Activated T-cell treated with anti-CD3 and anti-CD28 coated beads for 1 hour (primary cell): Measurements from ENCODE around the gene EDEM3.

Source experiments
- DNase-seq: peaks from one replicate; pipeline ENCODE4 v3.0.0-alpha.2; 2020; ENCODE audit warnings: low read depth

Gene EDEM3

DNA sequence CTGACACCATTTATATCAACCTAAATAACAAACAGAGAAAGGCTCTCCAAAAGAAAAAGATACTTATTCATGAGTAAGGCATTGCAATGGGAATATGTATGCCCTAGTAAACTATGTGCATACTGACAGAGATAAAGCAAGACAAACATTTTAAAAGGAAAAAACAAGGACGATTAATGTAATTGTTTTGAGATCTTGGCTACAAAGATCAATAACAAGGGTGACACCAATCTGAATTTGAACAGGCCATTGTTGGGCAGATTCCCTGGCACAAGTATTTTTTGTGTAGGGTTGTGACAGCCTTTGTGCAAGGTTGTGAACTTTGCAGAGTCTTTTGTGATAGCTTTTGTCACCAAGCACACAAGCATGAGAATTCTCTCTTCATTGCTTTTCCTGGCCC lies 85.3 kb downstream of the EDEM3 start:
- no peak for DNase-seq

DNA sequence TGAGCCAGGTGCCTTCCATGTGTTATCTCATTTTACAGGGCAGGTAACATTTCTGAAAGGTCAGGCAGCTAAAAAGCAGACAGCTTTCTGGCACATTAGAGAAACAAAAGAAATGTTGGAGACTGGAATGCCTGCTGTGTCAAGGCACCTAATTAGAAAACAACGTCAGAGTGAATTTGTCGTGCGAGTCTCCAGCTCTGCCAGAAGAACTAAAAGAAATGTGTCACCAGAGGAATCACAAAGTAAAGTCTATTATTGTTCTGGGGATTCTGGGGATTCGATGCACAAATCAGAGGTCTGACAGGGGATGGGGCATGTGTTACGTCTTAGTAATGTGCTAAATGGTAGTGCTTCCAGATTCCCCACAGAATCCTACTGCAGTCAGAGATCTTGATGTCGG lies 89.3 kb downstream of the EDEM3 start:
- no peak for DNase-seq

DNA sequence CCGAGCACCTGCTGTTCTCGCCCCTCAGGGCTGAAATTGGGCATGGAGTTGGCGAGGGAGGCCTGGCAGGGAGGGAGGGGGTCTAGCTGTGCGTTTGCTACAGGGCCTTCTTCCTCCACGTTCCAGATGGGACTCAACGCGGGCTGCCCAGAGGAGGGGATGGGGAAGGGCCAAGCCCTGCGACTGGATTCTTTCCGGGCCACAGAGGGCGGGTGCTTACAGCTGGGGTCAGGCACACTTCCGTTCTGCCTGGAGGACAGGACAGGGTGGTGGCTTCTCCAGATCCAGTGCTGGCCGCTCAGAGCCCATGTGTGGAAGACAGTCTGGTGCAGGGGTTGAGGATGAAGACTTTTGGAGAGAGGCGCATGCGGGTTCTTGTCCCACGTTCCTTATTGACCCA lies 90.0 kb downstream of the EDEM3 start:
- no peak for DNase-seq

DNA sequence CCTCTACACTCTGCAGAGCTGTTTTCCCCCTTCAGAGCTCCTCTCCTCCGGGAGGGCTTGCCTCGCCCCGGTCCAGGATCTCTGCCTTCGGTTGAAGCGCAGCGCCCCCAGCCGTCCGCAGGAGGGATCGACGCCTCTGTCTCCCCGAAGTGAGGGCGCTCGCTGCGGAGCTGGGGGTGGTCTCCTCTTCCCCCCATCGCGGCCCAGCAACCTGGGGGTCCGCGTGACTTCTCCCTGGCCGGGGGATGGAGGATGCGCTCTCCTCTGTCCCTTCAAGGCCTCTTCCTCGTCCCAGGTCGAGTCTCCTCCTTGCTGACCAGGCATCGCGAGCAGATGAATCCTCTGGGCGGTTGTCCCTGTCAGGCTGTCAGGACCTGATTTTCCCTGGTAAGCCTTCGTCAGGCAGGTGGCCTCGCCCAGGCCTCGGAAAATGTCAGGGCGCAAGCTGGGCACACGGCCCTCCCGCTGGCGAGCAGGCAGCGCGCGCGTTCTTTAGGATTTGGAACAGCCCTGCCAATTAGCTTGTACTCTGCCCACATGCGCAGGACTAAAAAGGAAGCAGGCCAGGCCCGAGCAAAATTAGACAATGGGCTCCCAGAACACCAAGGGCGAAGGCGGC lies 90.5 kb downstream of the EDEM3 start:
- DNase-seq: peak; percentile 10

DNA sequence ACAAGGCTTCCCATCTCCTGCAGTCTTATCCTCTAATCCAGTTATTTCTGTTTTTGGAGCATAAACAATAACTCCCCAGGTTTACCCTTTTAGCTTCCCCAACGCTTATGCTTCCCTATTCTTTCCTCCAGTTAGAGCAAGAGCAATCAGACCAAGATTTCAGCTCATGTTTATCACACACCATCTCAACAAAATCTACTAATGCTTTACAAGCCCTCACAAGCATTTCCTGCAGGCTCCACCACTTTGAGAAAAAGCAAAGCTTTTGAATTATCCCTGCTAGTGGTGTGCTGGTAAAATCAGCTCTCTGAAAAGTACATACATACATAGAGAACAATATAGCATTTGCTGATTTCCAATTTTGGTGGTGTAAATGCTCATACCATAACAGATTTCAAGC lies 92.9 kb downstream of the EDEM3 start:
- DNase-seq: no peak

DNA sequence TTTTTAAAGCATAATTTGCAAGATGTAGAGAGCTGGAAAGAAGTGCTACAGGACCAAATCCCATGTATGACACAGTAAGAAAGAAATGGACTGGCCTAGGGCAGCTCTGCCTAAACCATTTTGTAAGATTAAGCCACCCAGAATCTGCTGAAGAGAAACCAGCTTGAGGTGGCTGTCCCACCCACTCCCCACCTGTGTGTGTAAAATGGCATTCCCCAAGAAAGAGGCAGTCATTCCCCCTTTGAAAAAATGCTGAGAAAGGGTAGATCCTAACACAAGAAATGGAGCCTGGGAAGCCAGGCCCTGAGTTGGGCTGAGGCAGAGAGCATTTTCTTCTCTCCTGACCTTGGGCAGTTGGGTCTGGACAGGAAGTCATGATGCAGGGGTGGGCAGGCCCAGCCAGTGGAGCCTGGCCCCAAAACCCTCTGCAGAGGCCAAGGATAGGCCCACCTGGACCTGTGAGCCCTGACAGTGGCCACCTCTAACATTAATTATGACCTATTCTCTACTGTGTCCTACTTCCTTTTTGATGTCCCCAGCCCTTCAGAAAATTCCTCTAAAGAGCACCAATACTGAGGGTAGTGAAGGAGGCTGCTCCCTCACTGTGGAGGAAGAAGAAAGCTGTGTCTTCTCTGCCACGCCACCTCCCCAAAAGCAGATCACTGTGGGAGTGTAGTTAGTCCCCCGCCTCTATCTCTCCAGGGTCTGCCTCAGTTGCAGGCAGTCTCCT lies 94.0 kb downstream of the EDEM3 start:
- no peak for DNase-seq

DNA sequence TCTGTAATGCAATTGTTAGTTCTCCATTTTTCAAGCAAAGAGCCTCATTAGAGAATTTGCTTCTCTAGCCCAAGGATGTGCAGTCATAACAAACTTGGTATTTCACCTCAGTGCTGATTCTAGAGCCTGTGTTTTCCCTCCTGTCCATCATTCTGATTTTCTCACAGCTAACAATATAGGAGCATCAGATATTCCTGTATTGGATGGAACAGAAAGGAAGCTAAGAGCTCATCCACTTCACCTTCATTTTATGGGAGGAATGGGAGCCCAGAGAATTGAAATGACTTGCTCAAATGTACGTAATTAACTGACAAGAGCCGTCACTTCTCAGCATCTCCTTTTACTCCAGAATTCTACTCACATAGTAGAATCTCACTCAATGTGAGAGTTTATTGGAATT lies 96.6 kb downstream of the EDEM3 start:
- DNase-seq: no peak

DNA sequence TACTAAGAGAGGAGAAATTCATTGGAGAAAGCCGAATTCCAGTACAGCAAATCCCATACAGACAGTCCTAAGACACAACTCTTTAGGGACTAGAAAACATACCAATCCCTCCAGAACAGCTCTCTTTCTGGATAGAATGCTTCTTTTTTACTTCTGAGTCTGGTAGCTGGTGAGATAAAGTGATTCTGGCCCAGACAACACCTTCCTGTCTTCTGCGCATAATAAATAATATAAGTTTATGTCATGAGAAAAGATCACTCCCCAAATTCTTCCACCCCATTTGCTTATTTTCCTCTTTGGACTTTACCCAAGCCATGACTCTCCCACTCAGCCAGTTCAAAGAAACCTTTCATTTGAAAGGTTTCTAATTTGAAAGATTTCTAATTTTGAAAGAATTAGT lies 98.4 kb downstream of the EDEM3 start:
- DNase-seq: no peak

DNA sequence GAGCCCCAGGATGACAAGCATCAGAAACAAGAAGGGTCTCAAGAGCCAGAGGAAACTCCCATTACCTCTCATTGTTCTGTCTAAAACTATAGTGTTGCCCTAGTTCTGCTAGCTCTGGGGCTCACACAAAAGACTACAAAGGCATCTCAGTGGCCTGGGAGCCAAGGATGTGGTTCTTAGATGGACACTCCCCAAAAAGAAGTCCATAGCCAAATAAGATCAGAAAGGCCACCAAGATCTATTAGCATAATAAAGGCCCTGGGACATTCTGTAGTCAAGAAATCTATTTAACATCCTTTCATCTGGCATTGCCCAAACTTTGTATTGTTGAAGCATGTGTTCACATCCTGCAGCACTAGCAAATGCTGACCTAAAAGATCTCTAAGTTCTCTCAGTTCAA lies 99.5 kb downstream of the EDEM3 start:
- DNase-seq: no peak

DNA sequence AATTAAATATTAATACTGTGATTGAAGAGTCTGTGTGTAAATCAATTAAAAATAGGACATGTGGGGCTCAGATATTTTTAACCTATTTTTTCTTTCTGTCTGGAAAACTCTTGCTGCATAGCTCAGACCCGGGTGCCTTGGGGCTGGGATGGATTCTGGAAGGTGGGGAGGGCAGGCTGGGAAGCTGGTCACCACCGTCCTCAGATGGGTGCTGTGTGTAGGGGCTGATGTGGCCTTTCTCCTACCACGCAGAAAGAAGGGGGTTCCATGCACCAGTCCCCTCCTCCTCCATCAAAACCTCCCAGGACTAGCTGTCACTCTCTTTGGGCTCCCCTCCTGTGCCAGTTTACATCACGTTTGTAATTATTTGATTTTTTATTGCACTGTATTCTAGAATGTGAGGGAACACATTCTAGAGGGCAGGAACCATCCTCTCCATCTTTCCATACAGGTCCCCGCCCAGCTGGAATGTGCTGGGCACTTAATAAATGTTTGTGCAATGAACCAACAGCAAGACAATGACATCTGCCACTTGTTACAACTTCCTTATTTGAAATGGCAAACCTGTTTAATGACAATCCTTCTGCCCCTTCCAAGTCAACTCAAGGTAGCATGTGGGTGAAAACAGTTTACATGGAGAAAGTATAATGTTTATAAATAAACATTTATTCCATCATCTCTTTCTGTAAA lies 104.3 kb downstream of the EDEM3 start:
- DNase-seq: no peak

DNA sequence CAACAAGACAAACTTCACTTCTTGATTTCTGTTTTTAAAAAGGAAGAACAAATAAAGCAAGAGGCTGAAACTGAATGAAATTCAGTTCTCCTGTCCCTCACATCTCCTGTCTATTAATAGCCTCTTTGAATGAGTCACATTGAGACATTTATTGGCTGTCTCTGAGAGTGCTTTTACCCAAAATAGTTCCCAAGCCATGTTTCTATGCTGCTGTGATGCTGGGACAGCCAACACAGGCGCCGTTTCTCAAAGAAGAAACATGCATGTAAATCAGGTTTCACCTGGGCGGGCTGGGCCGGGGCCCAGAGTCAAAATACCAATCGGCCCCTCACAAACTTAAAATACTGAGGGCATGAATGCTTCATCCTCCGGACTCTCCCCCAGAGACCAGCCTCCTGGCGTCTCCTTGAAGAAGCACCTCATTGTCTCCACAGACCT lies 105.2 kb downstream of the EDEM3 start:
- no peak for DNase-seq

DNA sequence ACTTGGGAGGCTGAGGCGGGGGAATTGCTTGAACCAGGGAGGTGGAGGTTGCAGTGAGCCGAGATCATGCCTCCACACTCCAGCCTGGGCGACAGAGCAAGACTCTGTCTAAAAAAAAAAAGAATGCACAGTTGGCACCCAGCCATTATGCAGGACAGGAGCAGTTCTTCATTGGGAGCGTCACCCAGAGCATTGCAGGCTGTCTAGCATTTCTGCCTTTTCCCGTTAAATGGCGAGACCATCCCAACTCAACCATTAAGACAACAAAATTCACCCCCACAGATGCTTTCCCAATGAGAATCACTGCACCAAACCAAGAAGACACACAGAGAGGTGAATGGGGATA lies 105.8 kb downstream of the EDEM3 start:
- DNase-seq: no peak

DNA sequence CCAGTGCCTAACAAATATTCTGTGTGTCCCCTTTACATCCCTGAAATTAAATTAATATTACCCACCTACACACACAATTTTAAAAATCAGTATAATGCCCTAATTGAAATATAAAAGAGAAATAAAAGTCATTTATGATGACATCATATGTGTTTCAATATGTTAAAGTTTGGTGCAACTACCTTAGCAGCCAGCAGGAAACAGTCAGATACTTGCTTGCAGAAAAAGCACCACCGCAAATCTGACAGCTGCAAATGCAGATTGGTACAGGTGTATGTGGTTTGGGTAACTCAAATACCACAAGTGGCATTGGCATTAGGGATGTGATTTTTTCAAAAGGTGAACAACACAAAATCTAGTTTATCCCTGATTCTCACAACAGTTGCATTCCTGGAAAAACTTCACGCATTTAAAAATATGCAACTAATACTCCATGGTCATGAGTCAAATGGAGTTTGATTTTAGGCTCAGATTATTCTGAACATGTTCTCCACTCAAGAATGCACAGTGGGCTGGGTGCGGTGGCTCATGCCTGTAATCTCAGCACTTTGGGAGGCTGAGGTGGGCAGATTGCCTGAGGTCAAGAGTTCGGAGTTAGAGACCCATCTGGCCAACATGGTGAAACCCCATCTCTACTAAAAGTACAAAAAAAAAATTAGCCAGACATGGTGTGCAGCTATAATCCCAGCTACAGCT lies 106.3 kb downstream of the EDEM3 start:
- no peak for DNase-seq

DNA sequence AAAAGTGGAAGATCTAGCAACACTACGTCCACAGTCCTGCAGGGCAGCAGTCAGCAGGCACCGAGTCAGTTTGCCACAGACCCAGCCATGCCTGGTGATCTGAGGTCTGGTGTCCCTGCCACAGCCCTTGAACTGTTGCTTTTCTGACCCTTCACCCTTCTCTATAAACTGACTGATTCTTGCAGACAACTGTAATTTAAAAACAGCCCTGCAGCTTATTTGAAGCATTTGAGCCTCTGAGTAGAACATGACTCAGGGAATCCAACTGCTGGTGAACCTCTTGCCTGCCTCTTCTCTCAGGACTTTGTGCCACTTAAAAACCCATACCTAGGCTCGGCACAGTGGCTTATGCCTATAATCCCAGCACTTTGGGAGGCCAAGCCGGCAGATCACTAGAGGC lies 107.2 kb downstream of the EDEM3 start:
- DNase-seq: no peak

DNA sequence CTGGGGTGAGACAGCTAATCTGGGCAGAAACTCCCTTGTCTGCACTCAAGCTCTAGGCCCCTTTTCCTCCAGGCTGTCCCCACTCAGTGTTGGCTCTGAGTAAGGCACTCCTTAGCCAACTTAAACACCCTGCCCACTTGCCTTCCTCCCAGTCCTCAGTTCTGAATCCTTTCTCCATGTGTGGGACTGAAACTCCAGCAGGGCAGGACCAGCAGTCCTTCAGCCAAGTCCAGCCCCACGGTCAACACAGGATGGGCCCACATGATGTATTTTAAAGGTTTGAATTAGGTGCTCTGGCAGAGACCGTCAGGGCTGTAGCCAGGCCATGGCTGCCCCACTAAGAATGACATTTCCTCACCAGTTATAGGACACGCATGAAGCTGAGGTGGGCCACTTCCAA lies 107.8 kb downstream of the EDEM3 start:
- no peak for DNase-seq

DNA sequence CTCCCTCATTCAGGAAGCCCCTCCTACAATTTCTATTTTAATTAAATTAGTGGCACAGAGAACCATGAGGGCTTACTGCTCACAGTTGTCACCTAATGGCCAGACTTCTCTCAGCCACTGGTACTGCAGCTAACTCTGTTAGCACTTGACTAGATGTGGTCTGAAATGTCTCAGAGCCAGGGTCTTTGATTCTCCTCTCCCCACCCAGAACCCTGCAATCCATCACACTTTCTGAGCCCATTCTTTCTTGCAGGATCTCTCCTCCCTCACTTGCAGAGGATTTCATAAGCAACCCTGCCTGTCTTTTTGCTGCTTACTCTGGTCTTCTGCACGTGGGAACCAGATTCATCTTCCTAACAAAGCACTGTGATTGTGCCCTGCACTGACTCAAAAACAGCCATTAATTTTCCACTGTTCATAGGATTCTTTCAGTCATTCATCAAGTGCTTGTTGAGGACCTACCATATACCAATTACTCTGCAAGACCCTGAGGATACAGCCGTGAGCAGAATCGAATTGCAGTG lies 108.4 kb downstream of the EDEM3 start:
- DNase-seq: no peak

DNA sequence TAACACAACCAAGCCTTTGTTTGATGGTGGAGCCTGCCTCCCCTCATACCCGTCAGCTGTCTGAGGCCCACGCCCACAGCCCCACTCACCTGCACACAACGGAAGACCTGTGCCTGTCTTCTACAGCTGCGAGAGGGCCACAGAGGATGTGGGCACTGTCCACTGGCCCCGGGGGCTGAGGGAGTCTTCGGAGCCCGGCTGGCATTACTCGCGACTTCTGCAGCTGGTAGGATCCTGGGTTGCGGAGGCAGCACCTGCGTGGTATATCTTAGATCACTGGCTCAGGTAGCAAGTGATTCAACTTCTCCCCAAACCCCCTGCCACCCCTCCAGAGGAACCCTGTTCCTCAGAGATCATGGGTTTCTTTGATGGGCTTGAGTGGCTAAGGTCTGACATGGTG lies 109.9 kb downstream of the EDEM3 start:
- DNase-seq: no peak

DNA sequence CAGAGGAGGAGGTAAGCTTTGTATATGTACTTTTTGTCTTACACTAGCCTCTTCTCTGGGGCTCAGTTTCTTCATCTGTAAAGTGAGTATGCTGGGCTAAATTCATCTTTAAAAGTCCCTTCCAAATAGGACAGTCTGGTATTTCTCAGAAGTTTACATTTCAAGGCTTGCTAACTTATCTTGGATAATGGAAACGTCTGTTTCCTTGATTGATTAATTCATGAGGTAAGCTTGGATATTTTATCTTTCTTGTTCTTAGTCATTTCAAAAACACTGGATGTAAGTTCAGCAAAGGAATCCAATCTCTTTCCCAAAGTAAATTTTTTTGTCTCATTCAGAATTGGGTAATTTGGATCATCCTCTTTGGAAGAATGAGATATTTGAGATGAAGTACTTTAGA lies 111.0 kb downstream of the EDEM3 start:
- no peak for DNase-seq

DNA sequence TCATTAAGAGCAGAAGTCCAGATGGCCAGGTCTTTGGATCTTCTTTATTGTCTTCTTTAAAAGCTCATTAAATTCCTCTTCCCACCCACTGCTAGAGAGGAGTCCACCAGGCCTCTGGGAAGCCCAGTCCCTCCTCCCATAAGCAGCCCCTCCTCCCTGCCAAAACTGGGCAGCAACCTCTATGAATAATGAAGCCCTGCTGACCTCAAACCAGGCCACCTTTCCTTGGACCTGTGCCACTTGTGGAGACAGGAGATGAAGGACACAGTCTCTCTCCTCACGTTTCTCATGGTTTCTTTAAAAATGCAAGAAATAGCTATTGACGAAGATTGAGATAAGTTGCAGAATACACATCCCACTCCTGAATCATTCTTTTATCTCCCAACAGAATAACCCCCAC lies 112.8 kb downstream of the EDEM3 start:
- DNase-seq: no peak

DNA sequence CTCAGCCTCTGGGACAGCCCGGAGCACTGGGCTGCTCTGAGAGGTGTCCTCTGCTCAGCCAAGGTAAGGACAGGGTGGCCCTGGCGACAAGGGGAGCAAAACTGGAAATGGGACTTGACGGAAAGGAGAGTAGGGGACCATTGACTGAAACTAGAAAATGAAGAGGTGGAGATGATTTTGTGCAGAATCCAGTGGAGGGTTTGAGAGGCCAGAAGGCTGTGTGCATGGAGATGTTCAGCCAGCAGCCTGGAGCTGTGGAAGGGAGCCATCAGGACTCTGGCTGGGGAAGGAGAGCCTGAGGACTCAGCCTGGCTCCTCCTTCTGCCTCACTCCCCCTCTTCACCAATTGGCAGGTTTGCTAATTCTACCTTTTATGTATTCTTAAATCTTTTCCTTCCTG lies 114.2 kb downstream of the EDEM3 start:
- DNase-seq: no peak
